Loucy (cell line): ENCODE measurements around the gene ASPDH.

ENCODE experiments used
- H2AFZ ChIP-seq: fragments of 200-600 bp; sonication (generic); 2 replicates; pipeline ENCODE4 v1.6.0; 2016; ENCODE audit warnings: antibody characterized with exemption, mild to moderate bottlenecking, low read length, moderate library complexity
- H3F3A ChIP-seq: fragments of 200-600 bp; 2 replicates; pipeline ENCODE4 v1.6.0; 2016; ENCODE audit warnings: antibody characterized with exemption, low read depth, mild to moderate bottlenecking
- H3K27me3 ChIP-seq: fragments of 200-600 bp; sonication (generic); 2 replicates; pipeline ENCODE4 v1.6.1; 2014; ENCODE audit warnings: low read length, mild to moderate bottlenecking; ENCODE audit not compliant: insufficient read depth, poor library complexity, severe bottlenecking
- H3K36me3 ChIP-seq: fragments of 200-600 bp; sonication (generic); 2 replicates; pipeline ENCODE4 v1.6.1; 2016; ENCODE audit warnings: low read length; ENCODE audit not compliant: insufficient read depth
- H3K4me1 ChIP-seq: fragments of 200-600 bp; sonication (generic); 2 replicates; pipeline ENCODE4 v1.5.1; 2014; ENCODE audit warnings: low read length, mild to moderate bottlenecking; ENCODE audit not compliant: insufficient read depth, poor library complexity, severe bottlenecking
- H3K4me2 ChIP-seq: fragments of 200-600 bp; sonication (generic); 2 replicates; pipeline ENCODE4 v1.6.0; 2014; ENCODE audit warnings: antibody characterized with exemption, low read length, low read depth, mild to moderate bottlenecking; ENCODE audit not compliant: poor library complexity, severe bottlenecking
- H3K4me3 ChIP-seq: fragments of 200-600 bp; sonication (generic); 2 replicates; pipeline ENCODE4 v1.5.1; 2014; ENCODE audit warnings: low read length, mild to moderate bottlenecking, mixed read lengths; ENCODE audit not compliant: poor library complexity, severe bottlenecking
- H3K79me2 ChIP-seq: fragments of 200-600 bp; sonication (generic); 2 replicates; pipeline ENCODE4 v1.6.1; 2014; ENCODE audit warnings: low read length; ENCODE audit not compliant: insufficient read depth
- H3K9ac ChIP-seq: fragments of 200-600 bp; sonication (generic); 2 replicates; pipeline ENCODE4 v1.6.0; 2014; ENCODE audit warnings: mild to moderate bottlenecking, low read depth, low read length, moderate library complexity; ENCODE audit not compliant: poor library complexity, severe bottlenecking
- H3K9me2 ChIP-seq: fragments of 200-600 bp; sonication (generic); replicated peaks from 2 replicates; pipeline ENCODE4 v1.6.1; 2016; ENCODE audit warnings: low read depth, low read length, mixed read lengths
- H3K9me3 ChIP-seq: fragments of 200-600 bp; sonication (generic); 2 replicates; pipeline ENCODE4 v1.6.1; 2014; ENCODE audit warnings: mild to moderate bottlenecking, antibody characterized with exemption, low read length, low read depth; ENCODE audit not compliant: insufficient read depth
- H4K20me1 ChIP-seq: fragments of 200-600 bp; sonication (generic); 2 replicates; pipeline ENCODE4 v1.6.0; 2014; ENCODE audit warnings: antibody characterized with exemption, low read length, mild to moderate bottlenecking; ENCODE audit not compliant: insufficient read depth, poor library complexity, severe bottlenecking
- CTCF ChIP-seq: fragments of 200-600 bp; sonication (generic); conservative IDR thresholded peaks from 2 replicates; pipeline ENCODE4 v1.5.1; 2014; ENCODE audit warnings: mild to moderate bottlenecking, antibody characterized with exemption, low read length
- EZH2phosphoT487 ChIP-seq: fragments of 200-600 bp; IDR thresholded peaks from 2 replicates; pipeline ENCODE4 v1.6.1; 2018; ENCODE audit warnings: antibody characterized with exemption, mild to moderate bottlenecking, moderate library complexity, borderline replicate concordance

The ASPDH gene

GRCh38 chr19:50493171-50493570 lies 20.5 kb downstream of the ASPDH start:
- Histone ChIP-seq H3K4me2 (no peak overlapping the region), H3K27me3 (peaks cover 2% of the 10 kb centered on the region), H3K36me3 (no peaks in the 10 kb centered on the region), H3K9ac (no peak overlapping the region), H2AFZ (no peak overlapping the region), H3K4me3 (no peak overlapping the region), H3K9me2 (no peaks in the 10 kb centered on the region), H4K20me1 (no peaks in the 10 kb centered on the region), H3K9me3 (peaks cover 3% of the 10 kb centered on the region; the same call in 1 of the 2 replicates), H3K4me1 (no peaks in the 10 kb centered on the region), H3F3A (no peaks in the 10 kb centered on the region), H3K79me2 (no peaks in the 10 kb centered on the region)
- no peak for TF ChIP-seq CTCF
- TF ChIP-seq EZH2phosphoT487 = no peak

- no peaks in the 10 kb centered on the region for H3F3A ChIP-seq
- no peaks in the 10 kb centered on the region for H4K20me1 ChIP-seq
- peaks cover 3% of the 10 kb centered on the region; the same call in 1 of the 2 replicates for H3K9me3 ChIP-seq
- H3K9ac ChIP-seq = no peak overlapping the region
- no peaks in the 10 kb centered on the region for H3K36me3 ChIP-seq
- H3K9me2 ChIP-seq = no peaks in the 10 kb centered on the region
- H2AFZ ChIP-seq = no peak overlapping the region
- no peaks in the 10 kb centered on the region for H3K4me1 ChIP-seq
- no peaks in the 10 kb centered on the region for H3K27me3 ChIP-seq
- TF ChIP-seq EZH2phosphoT487 (no peak), CTCF (no peak)
- H3K79me2 ChIP-seq = no peaks in the 10 kb centered on the region
- H3K4me3 ChIP-seq = no peak overlapping the region
- H3K4me2 ChIP-seq = no peak overlapping the region
Observed at GRCh38 chr19:50492303-50493052, 21.2 kb downstream of the ASPDH start.

- no peak overlapping the region for H2AFZ ChIP-seq
- H3K27me3 ChIP-seq = no peaks in the 10 kb centered on the region
- no peaks in the 10 kb centered on the region for H3K36me3 ChIP-seq
- no peak overlapping the region for H3K4me2 ChIP-seq
- H3F3A ChIP-seq = no peaks in the 10 kb centered on the region
- H3K4me3 ChIP-seq = no peak overlapping the region
- H3K79me2 ChIP-seq = no peaks in the 10 kb centered on the region
- H3K9ac ChIP-seq = no peak overlapping the region
- no peaks in the 10 kb centered on the region for H3K4me1 ChIP-seq
- TF ChIP-seq CTCF (no peak), EZH2phosphoT487 (no peak)
- H3K9me3 ChIP-seq = peaks cover 3% of the 10 kb centered on the region; the same call in 1 of the 2 replicates
- H3K9me2 ChIP-seq = no peaks in the 10 kb centered on the region
- no peaks in the 10 kb centered on the region for H4K20me1 ChIP-seq
Observed at GRCh38 chr19:50490991-50491472, 22.7 kb downstream of the ASPDH start.
